NCI-H2107 (cell line): Measurements from ENCODE around the gene ASCL4.
"Not testable (repeated sequence)": the region's sequence is repeated elsewhere in the genome, so short reads cannot be mapped to it uniquely, and the experiment has no call there.

Source experiments
- DNase-seq: peaks from one replicate; lab custom pipeline; 2025; lab: John Stamatoyannopoulos, UW

Gene ASCL4

GRCh38 chr12:107774349-107775029, at the start of gene ASCL4:
ASCL4 (plus strand) TSS chr12:107774704; CDS start chr12:107775219, 515 bp downstream.
- no peak for DNase-seq

- DNase-seq = not testable (repeated sequence)
Observed at GRCh38 chr12:107727327-107727726, 47.2 kb upstream of the ASCL4 start.

- DNase-seq = not testable (repeated sequence)
Observed at GRCh38 chr12:107727742-107728141, 46.8 kb upstream of the ASCL4 start.

GRCh38 chr12:107730618-107731341, 43.7 kb upstream of the ASCL4 start:
- no peak for DNase-seq

- DNase-seq = no peak
Observed at GRCh38 chr12:107731366-107731765, 43.1 kb upstream of the ASCL4 start.

- no peak for DNase-seq
Observed at GRCh38 chr12:107732365-107732764, 42.1 kb upstream of the ASCL4 start.

GRCh38 chr12:107734139-107734538, 40.4 kb upstream of the ASCL4 start:
- no peak for DNase-seq

GRCh38 chr12:107735763-107736162, 38.7 kb upstream of the ASCL4 start:
- DNase-seq = no peak

- DNase-seq = no peak
Observed at GRCh38 chr12:107736914-107737313, 37.6 kb upstream of the ASCL4 start.

- peak; percentile 5 for DNase-seq
Observed at GRCh38 chr12:107748472-107748871, 26.0 kb upstream of the ASCL4 start.

- DNase-seq = no peak
Observed at GRCh38 chr12:107749083-107749482, 25.4 kb upstream of the ASCL4 start.

- DNase-seq = peak; percentile 25
Observed at GRCh38 chr12:107759410-107759809, 15.1 kb upstream of the ASCL4 start.

GRCh38 chr12:107760207-107760808, 14.2 kb upstream of the ASCL4 start:
- no peak for DNase-seq

GRCh38 chr12:107760809-107761501, 13.5 kb upstream of the ASCL4 start, which contains the start of gene PRDM4:
PRDM4 (minus strand) TSS chr12:107761137; CDS start chr12:107760515, 622 bp downstream.
- DNase-seq = peak; percentile 96

- no peak for DNase-seq
Observed at GRCh38 chr12:107761502-107761904, 13.0 kb upstream of the ASCL4 start.

- DNase-seq = no peak
Observed at GRCh38 chr12:107762874-107763273, 11.6 kb upstream of the ASCL4 start.

- DNase-seq = no peak
Observed at GRCh38 chr12:107764626-107765025, 9.9 kb upstream of the ASCL4 start.

- DNase-seq = no peak
Observed at GRCh38 chr12:107765316-107765715, 9.2 kb upstream of the ASCL4 start.

GRCh38 chr12:107767466-107767865, 7.0 kb upstream of the ASCL4 start:
- DNase-seq = no peak

- no peak for DNase-seq
Observed at GRCh38 chr12:107775093-107775721, 703 bp downstream of the ASCL4 start.

GRCh38 chr12:107776171-107776570, 1.7 kb downstream of the ASCL4 start:
- no peak for DNase-seq
